Effector CD4-positive, alpha-beta T cell (primary cell): Measurements from ENCODE around the gene SHOX. TPM values are rescaled to one million over a fixed set of nuclear protein-coding genes. Genes with fewer than 3 reads are reported as not detected.
"Not testable (repeated sequence)": the region's sequence is repeated elsewhere in the genome, so short reads cannot be mapped to it uniquely, and the experiment has no call there.

ENCODE experiments used
- DNase-seq: peaks from one replicate; pipeline ENCODE4 v3.0.0-alpha.2; 2020
- total RNA-seq: gene quantifications from one replicate; lab custom pipeline; 2026; lab: John Stamatoyannopoulos, UW

The SHOX gene
- total RNA-seq, result not detected

DNA sequence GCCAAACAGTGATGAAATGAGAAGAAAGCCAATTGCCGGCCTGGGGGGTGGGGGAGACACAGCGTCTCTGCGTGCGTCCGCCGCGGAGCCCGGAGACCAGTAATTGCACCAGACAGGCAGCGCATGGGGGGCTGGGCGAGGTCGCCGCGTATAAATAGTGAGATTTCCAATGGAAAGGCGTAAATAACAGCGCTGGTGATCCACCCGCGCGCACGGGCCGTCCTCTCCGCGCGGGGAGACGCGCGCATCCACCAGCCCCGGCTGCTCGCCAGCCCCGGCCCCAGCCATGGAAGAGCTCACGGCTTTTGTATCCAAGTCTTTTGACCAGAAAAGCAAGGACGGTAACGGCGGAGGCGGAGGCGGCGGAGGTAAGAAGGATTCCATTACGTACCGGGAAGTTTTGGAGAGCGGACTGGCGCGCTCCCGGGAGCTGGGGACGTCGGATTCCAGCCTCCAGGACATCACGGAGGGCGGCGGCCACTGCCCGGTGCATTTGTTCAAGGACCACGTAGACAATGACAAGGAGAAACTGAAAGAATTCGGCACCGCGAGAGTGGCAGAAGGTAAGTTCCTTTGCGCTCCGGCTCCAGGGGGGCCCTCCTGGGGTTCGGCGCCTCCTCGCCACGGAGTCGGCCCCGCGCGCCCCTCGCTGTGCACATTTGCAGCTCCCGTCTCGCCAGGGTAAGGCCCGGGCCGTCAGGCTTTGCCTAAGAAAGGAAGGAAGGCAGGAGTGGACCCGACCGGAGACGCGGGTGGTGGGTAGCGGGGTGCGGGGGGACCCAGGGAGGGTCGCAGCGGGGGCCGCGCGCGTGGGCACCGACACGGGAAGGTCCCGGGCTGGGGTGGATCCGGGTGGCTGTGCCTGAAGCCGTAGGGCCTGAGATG lies at the start of gene SHOX:
SHOX (plus strand) TSS at position 180 of the 885 bp plus-strand sequence; CDS start at position 287, 107 bp downstream.
- DNase-seq, result no peak

DNA sequence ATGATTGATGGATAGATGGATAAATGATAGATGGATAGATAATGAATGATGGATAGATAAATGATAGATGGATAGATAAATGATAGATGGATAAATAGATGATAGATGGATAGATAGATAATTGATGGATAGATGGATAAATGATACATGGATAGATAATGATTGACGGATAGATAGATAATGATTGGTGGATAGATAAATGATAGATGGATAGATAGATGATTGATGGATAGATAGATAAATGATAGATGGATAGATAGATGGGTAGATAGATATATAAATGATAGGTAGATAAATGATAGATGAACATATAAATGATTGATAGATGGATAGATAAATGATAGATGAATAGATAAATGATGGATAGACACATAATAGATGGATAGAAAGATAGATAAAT lies 49.5 kb upstream of the SHOX start:
- DNase-seq, result no peak

DNA sequence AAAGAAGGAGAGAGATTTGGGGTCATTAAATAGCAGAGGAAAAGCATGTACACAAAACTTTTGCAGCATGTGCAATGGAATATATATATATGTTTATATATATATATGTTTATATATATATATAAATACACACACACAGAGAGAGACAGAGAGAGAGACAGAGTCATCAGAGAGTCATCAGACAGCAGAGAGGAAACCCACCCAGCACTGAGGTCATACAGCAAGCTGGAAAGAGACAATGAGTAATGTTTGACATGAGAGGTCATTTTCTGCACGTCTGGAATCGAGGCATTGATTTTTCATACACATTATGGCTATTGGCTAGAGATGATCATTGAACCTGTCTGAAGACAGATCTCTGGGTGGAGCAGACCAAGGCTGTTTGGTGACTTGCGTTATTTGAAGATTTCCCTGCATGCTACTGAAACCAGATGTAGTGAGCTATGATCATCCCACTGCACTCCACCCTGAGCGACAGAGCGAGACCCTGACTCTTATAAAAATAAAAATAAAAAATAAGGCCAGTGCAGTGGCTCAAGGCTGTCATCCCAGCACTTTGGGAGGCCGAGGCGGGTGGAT lies 48.8 kb upstream of the SHOX start:
- no peak for DNase-seq

DNA sequence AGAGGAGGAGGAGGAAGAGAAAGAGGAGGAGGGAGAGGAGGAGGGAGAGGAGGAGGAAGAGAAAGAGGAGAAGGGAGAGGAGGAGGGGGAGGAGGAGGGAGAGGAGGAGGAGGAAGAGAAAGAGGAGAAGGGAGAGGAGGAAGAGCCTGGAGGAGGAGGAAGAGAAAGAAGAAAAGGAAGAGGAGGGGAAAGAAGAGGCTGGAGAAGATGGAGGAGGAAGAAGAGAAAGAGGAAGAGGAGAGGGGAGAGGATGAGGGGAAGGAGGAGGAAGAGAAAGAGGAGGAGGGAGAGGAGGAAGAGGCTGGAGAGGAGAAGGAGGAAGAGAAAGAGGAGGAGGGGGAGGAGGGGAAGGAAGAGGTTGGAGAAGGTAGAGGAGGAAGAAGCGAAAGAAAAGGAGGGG lies 46.0 kb upstream of the SHOX start:
- DNase-seq, result no peak

DNA sequence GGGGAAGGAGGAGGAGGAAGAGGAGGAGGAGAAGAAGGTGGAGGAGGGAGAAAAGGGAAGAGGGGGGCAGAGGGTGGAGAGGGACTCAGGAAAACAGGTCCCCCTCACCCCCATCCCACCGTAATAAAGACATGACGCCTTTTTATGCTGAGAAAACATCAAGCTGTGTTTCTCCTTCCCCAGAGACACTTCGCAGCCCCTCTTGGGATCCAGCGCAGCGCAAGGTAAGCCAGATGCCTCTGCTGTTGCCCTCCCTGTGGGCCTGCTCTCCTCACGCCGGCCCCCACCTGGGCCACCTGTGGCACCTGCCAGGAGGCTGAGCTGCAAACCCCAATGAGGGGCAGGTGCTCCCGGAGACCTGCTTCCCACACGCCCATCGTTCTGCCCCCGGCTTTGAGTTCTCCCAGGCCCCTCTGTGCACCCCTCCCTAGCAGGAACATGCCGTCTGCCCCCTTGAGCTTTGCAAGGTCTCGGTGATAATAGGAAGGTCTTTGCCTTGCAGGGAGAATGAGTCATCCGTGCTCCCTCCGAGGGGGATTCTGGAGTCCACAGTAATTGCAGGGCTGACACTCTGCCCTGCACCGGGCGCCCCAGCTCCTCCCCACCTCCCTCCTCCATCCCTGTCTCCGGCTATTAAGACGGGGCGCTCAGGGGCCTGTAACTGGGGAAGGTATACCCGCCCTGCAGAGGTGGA lies 45.3 kb upstream of the SHOX start:
- no peak for DNase-seq

DNA sequence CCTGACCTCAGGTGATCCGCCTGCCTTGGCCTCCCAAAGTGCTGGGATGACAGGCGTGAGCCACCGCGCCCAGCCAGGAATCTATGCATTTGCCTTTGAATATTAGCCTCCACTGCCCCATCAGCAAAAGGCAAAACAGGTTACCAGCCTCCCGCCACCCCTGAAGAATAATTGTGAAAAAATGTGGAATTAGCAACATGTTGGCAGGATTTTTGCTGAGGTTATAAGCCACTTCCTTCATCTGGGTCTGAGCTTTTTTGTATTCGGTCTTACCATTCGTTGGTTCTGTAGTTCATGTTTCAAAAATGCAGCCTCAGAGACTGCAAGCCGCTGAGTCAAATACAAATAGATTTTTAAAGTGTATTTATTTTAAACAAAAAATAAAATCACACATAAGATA lies 44.2 kb upstream of the SHOX start:
- DNase-seq, result no peak

DNA sequence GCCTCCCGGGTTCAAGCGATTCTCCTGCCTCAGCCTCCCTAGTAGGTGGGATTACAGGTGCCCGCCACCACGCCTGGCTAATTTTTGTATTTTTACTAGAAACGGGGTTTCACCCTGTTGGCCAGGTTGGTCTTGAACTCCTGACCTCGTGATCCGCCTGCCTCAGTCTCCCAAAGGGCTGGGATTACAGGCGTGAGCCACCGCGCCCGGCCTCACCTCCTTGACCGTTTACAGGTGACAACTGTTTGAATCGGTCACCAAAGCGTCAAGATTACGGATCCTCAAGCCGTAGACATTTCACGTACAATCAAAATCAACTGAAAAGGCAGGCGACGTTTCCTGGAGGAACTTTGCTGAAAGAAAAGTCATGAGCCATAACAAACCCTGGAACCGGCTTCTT lies 41.3 kb upstream of the SHOX start:
- not testable (repeated sequence) for DNase-seq

DNA sequence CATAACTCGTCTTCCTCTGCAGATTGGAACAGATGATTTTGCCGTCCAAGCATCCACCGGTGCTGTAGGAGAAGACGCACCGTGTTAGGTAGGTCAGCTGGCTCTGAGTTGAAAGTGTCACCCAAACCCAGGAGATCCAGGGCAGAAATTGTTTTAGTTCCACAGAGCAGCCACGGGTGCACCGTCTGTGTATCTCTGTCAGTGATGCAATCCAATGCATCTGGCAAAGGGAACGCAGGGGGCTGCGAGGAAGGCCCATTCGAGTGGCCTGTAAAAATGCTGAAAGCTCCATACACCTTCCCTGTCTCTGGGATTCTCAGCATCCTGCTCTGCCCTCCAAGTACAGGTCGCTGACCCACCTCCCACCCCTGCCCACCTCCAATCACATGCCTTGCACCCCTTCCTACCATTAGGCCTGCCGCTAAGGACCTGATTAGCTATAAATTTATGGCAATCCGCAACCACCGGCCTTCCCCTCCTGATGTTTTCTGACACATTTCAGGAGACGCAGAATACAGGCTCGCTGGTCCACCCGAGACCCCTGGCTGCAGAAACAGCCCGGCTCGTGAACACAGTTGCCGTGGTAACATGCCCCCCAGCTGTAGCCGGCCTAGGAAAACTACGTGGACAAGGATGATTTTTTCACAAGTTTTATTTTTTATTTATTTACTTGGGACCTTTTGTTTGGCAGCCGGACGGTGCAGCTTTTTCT lies 39.7 kb upstream of the SHOX start:
- no peak for DNase-seq

DNA sequence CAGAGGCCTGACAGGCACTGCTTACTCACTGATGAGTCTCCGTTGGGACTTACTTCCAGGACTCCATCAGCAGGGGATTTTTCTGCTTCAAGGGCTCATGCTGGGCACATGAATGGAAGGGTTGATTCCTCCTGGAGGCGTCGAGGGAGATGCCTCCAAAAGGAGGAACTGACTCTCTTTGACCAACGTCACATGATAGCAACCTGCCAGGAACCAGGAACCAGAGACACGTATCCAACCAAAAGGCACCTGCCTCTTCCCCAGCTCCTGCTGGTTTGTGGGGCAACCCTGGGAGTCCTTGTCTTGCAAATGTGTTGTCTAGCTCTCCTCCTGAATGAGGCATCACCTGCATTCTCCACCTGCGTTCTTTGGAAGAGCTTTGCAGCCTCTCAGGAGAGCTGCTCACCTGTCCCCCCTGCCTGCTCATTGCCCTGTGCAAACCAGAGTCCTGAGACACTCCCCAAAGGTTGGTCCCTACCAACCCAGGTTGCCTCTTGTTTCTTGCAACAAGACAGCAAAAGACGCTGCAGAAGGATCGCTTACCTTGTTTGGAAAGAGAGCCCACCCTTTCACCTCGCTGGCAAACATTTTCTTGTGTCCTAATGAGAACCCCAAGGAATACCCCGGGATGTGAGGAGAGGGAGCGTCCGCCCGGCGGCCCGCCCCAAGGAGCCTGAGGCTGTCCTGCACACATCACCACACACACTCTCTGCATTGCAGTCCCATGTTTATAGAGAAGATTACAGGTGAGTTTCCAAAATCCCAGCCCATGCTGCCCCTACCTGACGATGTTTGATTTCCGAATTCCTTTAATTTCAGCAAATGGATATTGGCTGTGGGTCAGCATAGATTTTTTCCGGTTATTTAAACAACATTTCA lies 30.5 kb upstream of the SHOX start:
- DNase-seq, result no peak

DNA sequence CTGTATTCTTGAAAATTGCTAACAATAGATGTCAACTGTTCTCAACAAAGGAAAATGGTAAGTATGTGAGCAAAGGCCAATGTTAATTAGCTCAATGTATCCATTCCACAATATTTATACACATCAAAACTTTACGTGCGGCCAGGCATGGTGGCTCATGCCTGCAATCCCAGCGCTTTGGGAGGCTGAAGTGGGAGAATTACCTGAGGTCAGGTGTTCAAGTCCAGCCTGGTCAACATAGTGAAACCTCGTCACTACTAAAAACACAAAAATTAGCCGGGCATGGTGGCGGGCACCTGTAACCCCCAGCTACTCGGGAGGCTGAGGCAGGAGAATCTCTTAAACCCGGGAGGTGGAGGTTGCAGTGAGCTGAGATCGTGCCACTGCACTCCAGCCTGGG lies 27.6 kb upstream of the SHOX start:
- not testable (repeated sequence) for DNase-seq

DNA sequence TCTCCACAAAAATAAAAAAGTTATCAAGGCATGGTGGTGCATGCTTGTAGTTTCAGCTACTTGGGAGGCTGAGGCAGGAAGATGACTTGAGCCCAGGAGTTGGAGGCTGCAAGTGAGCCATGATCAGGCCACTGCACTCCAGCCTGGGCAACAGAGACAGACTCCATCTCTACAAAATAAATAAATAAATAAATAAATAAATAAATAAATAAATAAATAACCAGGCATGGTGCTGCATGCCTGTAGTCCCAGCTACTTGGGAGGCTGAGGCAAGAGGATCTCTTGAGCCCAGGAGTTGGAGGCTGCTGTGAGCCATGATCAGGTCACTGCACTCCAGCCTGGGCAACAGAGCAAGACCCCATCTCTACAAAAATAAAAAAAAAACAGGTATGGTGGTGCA lies 26.0 kb upstream of the SHOX start:
- DNase-seq, result not testable (repeated sequence)

DNA sequence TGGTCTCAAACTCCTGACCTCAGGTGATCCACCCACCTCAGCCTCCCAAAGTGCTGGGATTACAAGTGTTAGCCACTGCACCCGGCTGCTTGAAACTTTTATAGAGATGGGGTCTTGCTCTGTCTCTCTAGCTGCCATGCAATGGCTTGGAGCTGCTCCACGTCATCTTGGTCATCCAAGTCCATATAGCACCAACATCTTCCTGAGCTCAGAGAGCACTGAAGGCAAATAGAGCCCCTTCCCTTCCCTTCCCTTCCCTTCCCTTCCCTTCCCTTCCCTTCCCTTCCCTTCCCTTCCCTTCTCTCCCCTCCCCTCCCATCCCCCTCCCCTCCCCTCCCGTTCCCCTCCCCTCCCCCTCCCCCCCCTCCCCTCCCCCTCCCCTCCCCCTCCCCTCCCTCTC lies 22.5 kb upstream of the SHOX start:
- DNase-seq, result not testable (repeated sequence)

DNA sequence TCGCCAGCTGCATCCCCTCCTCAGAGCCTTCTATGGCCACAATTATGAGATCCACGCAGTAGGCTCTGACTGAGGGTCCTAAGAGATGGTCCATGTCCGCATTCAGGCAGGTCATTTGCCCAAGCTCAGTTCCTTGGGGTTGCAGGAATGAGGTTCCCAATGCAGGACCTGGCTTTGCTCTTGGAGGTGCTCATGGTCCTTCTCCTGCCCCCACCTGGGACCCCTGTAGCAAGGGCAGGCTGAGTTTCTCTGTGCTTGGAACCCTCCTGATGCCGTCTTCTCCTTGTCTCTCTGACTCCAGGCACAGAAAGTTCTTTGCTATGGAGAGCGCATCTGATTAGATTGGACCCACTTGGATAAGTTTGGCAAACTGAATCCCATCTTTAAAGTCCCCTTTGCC lies 16.5 kb upstream of the SHOX start:
- no peak for DNase-seq

DNA sequence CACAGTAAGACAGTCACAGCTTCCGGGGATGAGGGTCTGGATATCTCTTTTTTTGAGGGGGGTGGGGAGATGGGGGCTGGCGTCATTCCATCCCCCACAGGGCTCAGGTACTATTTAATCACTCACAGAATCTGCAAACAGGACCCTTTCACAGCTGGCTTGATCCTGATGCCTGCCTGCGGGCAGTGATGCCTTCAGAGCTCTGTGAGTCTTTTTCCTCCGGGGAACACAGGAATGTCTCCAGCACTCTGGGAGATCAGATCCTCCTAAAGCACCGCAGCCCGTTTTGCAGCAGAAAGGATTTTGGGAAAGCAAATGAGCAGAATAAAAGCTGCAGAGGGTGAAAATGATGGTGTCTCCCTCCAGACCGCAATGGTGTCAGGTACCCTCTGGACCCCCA lies 13.2 kb upstream of the SHOX start:
- DNase-seq, result no peak

DNA sequence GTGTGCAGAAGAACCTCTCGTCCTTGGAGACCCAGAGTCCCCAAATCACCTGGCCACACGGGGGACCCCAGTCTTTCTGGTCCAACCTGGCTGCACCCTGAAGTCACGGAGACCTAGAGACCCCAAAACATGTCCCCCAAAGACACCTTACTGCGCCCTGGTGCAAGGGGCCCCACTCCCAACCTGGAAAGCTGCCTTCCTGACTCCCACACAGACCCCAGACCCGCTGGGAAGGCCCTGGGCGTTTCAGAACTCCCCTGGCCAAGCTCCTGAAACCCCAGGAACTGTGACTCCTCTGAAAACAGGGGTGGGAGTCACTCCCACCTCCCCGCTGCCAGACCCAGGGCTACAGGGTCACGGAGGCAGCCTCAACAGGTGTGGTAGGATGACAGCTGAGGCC lies 12.7 kb upstream of the SHOX start:
- no peak for DNase-seq

DNA sequence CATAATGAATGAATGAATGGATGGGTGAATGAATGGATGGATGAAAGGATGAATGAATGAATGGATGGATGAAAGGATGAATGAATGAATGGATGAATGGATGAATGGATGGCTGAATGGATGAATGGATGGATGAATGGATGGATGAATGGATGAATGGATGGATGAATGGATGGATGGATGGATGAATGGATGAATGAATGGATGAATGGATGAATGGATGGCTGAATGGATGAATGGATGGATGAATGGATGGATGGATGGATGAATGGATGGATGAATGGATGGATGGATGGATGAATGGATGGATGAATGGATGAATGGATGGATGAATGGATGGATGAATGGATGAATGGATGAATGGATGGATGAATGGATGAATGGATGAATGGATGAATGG lies 12.3 kb upstream of the SHOX start:
- DNase-seq, result not testable (repeated sequence)

DNA sequence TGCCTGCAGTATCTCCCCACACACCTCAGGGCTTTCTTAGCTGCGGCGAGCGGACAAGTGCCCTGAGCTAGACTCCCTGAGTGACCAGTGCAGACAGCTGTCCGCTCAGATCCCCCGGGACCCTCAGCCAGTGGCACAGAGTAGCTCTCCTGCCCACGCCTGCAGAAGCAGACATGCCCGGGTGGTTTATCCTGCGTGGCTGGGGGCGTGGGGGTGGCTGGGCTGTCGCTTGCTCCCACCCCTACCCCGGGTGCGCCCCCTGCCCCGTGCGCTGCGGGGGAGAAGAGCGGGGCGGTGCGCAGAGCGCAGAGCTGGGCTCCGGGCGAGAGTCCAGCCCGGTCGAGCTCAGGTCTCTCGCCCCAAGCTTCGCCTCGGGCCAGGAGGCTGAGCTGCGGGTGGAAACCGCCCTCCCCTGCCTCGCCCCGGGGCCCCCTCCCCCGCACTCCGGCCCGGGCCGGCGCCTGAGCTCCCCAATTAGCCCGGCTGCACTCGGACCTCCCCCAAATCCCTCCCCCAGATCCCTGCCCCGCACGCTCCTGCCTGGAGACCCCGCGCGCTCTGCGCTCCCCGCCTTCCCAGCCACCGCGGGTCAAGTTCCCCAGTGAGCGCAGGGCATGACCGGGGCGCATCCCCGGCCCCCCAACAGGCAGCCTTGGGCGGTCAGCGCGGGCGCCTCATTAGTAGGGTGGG lies 11.7 kb upstream of the SHOX start:
- DNase-seq, result no peak

DNA sequence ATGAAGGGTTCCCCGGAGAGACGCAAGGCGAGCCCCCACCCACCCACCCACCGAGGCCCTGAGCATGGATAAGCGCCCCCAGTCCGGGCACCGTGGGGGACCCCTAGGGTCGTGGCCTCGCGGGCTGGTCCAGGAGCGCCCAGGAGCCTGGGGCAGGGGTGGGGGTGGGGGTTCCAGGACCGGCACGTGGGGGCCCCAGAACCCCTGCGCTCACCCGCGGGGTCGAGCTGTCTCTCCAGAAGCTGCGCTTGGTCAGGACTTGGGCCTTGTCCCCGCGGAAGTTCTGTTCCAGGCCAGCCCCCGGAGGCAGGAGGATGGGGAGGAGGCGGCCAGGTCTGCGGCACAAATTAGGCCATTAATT lies 11.2 kb upstream of the SHOX start:
- no peak for DNase-seq

DNA sequence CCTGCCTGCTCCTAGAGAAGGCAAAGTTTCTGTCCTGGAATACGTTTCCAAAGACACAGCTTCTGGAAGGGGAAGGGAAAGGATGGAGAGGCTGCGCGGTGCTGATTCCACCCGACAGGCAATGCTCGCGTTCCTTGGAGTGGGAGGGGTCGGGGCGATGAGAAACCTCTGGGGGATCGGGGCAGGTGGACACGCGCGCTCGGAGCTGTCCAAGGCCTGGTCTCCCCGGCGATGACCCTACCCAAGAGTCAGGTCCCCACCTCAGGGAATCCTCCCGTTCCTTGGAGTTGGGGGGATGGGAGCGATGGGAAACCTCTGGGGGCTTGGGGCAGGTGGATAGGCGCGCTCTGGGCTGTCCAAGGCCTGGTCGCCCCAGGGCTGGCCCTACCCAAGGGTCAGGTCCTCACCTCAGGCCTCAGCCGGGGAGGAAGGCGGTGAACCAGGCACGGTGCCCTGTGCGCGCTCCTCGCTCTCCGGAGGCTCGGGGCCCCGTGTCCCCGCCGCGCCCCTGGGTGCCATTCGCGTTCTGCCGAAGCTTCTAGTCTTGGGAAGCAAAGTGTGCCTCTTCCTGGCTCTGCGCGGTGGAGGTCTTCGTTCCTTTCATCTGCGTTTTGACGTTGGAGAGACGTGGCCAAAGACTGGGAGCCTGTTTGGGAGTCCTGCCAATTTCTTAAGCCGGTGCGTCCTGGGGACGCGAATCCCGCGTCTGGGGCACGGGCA lies 10.6 kb upstream of the SHOX start:
- DNase-seq, result no peak

DNA sequence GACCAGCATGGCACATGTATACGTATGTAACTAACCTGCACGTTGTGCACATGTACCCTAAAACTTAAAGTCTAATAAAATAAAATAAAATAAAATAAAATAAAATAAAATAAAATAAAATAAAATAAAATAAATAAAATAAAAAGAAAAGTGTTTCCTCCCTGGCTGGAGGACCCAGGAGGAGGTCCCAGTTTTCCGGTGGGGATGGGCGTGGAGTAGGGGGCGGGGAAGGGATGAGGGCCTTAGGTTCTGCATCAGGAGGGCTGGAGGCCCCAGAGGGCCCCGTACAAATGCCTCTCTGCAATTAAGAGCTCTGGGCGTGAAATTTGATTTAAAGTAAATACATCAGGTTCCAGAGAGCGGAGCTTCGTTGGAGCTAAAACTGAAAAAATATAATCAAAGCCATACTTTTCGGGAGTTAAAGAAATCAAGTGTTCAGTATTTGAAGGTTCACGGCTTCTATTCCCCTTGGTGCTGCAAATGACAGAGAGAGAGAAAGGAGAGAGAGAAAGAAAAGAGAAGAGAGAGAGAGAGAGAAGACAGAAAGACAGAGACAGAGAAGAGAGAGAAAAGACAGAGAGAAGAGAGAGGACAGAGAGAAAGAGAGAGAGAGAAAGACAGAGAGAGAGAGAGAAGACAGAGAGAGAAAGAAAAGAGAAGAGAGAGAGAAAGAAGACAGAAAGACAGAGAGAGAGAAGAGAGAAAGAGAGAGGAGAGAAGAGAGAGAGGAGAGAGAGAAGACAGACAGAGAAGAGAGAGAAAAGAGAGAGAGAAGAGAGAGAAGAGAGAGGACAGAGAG lies 8.7 kb upstream of the SHOX start:
- DNase-seq, result no peak
